Pancreas (tissue), 10 donors: ENCODE measurements around the gene MRPS12. TPM values are rescaled to one million over a fixed set of nuclear protein-coding genes. Genes with fewer than 3 reads are reported as not detected.
"Not testable (repeated sequence)": the region's sequence is repeated elsewhere in the genome, so short reads cannot be mapped to it uniquely, and the experiment has no call there.

Experiments used
- ATAC-seq, 4 donors: fragments of 200-7000 bp; cut with Tn5 transposase; one replicate each; pipeline versions ENCODE4 v1.8.0 to v1.9.1; 2020; ENCODE audit warnings: mild to moderate bottlenecking in 4 of 4, moderate library complexity in 4 of 4
- DNase-seq, 6 donors: peaks; one replicate each; pipeline ENCODE4 v3.0.0-alpha.2; 2020
- FAIRE-seq: peaks from 2 replicates; lab custom pipeline; 2012; peaks lifted over from hg19 to GRCh38; lab: Jason Lieb, UNC
- H3K27ac ChIP-seq, 4 donors: fragments of 200-600 bp; sonication (generic); 1 replicate in 3 of 4; 2 replicates in 1 of 4; pipeline versions ENCODE4 v1.5.0 to v1.8.0; 2020
- H3K27me3 ChIP-seq, 4 donors: fragments of 200-600 bp; one replicate each; pipeline ENCODE4 v1.8.0; 2021
- H3K36me3 ChIP-seq, 3 donors: fragments of 200-600 bp; sonication (generic) in 1 of 3; one replicate each; pipeline versions ENCODE4 v1.5.0 to v1.8.0; 2020 to 2021
- H3K4me1 ChIP-seq, 3 donors: fragments of 200-600 bp; one replicate each; pipeline ENCODE4 v1.8.0; 2021
- H3K4me3 ChIP-seq, 4 donors: fragments of 200-600 bp; sonication (generic) in 2 of 4; one replicate each; pipeline versions ENCODE4 v1.5.0 to v1.8.0; 2020 to 2021
- H3K9me3 ChIP-seq, 4 donors: fragments of 200-600 bp; one replicate each; pipeline ENCODE4 v1.8.0; 2021
- CTCF ChIP-seq, 4 donors: fragments of 200-600 bp; sonication (generic) in 3 of 4; IDR thresholded peaks; one replicate each; pipeline versions ENCODE4 v1.5.0 to v1.8.0; 2021; ENCODE audit warnings: antibody characterized with exemption in 4 of 4
- WGBS, 2 donors: extraction: QIAGEN DNeasy Blood & Tissue Kit; methylation state at CpG; one replicate each; pipeline ENCODE4 v1.1.7; 2013; 5-methylcytosine and 5-hydroxymethylcytosine counted together
- intact Hi-C, 3 donors: fragments of 100-400 bp; cut with DNase I; formaldehyde crosslinking; loops; one replicate each; pipeline versions ENCODE4 v1.11.1 to v1.14.2; 2022
- polyA plus RNA-seq, 2 donors: library from polyadenylated mRNA; stranded (reverse); fragments of 200-250 nt; gene quantifications; one replicate each; pipeline ENCODE4 v1.2.3, GENCODE V29; 2013
- total RNA-seq, 6 donors: library from RNA; stranded (reverse); fragmentation: NEBNext Ultra II Directional in 4 of 6; extraction: Animal tissue kit (Norgen Biotek cat#: 25700) in 4 of 6; gene quantifications; one replicate each; pipeline versions ENCODE4 v1.2.1 to v1.2.4, GENCODE V29; 2021 to 2023
- donor health status: healthy with polysubstance abuse.
- donor health status: DM: no; HTN: no; CAD: no; lungs with moderate emphysema.
- donor health status: DM: no; HTN: no; CAD: no.
- donor health status: control.
- donor health status: control.
- donor health status: Bipolar disorder and iron deficiency.
- donor health status: DM: yes; HTN: yes; CAD: no.
- donor health status: DM: no; HTN: no; CAD: no.
- donor health status: DM: no; HTN: no; CAD: no.
- donor health status: DM: yes; HTN: yes; CAD: no.

Gene MRPS12
- total and polyA plus RNA-seq, 8 donors = 9.8 to 19.5 (median 14.3) TPM

DNA sequence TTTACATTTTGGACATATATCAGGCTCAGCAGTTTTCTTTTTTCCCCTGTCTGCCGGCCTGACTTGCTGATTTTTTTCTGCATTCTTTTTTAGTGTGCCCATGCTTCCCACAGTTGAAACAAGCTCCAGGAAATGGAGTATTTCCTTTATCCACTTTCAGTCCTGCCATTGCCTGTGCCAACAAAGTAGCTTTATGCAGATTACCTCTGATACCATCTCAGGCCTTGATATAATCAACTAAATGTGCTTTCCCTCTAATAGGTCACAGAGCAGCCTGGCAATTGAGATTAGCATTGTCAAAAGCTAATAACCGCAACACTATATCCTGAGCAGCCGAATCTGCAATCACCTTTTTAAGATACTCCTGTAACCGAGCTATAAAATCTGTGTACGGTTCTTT is 9.2 kb downstream of the MRPS12 start:
- Histone ChIP-seq H3K9me3 (no peaks in the 10 kb centered on the region), H3K27ac (no peak overlapping the region), H3K4me3 (no peak overlapping the region), H3K27me3 (no peaks in the 10 kb centered on the region), H3K36me3 (no peaks in the 10 kb centered on the region), H3K4me1 (no peaks in the 10 kb centered on the region)
- ATAC-seq = no peak
- no peak for DNase-seq
- no peak for TF ChIP-seq CTCF (IDR thresholded peaks at IDR 0.05)
- intact Hi-C loops = no loop called here
- FAIRE-seq = no peak
- WGBS, 2 donors = 53 to 61% methylated on average over 5 of the region's 5 CpGs

GRCh38 chr19:38941466-38941865 is 10.7 kb downstream of the MRPS12 start:
- H3K27me3 ChIP-seq, H3K4me3 ChIP-seq, FAIRE-seq, ATAC-seq, H3K27ac ChIP-seq, H3K36me3 ChIP-seq, H3K4me1 ChIP-seq, H3K9me3 ChIP-seq, intact Hi-C loops: not testable (repeated sequence)
- DNase-seq = peak in 1 of 6 donors; percentile 2
- 80 to 88% methylated on average over 5 of the region's 5 CpGs for WGBS, 2 donors

- H3K27me3 ChIP-seq = no peaks in the 10 kb centered on the region
- intact Hi-C loops = no loop called here
- no peak overlapping the region for H3K27ac ChIP-seq
- H3K4me1 ChIP-seq = no peaks in the 10 kb centered on the region
- WGBS, 2 donors = 73 to 74% methylated on average over 2 of the region's 2 CpGs
- FAIRE-seq (no peak), DNase-seq (no peak), ATAC-seq (no peak)
- H3K4me3 ChIP-seq = no peak overlapping the region
- TF ChIP-seq CTCF (IDR thresholded peaks at IDR 0.05) = no peak
- H3K36me3 ChIP-seq = no peaks in the 10 kb centered on the region
- H3K9me3 ChIP-seq = no peaks in the 10 kb centered on the region
Observed at GRCh38 chr19:38941979-38942378, 11.2 kb downstream of the MRPS12 start.

DNA sequence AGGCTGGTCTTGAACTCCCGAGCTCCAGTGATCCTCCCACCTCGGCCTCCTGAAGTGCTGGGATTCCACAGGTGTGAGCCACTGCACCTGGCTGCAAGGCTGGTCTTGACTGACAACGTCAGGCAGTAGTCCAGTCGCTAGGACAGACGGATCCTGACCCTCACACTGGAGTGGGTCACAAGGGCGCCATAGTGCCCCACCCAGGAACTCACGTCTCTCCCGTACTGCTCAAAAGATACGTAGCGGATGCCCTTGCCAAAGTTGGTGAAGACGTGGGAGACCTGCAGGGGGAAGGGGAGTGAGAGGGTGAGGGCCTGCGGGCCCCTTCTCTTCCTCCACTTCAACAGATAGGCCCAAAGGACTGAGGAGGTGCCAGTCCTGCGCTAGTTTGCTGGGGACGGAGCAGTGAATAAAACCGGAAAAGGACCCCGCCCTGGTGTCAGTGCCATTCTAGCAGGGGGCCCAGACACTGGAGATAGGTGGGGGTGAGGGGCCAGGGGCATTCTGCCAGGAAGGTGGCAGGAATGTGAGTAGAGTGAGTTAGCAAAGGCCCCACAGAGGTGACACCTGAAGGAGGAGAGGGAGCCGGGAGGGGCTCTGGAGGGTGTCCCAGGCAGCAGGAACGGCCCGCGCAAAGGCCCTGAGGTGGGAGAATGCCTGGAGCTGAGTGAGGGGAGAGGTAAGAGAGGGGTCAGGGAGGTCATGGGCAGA is 11.9 kb downstream of the MRPS12 start:
- intact Hi-C loops = no loop called here
- no peaks in the 10 kb centered on the region for H3K9me3 ChIP-seq
- ATAC-seq (no peak), FAIRE-seq (no peak), DNase-seq (no peak)
- no peak for TF ChIP-seq CTCF (IDR thresholded peaks at IDR 0.05)
- H3K27ac ChIP-seq = no peak overlapping the region
- no peaks in the 10 kb centered on the region for H3K27me3 ChIP-seq
- no peak overlapping the region for H3K4me3 ChIP-seq
- H3K4me1 ChIP-seq = no peaks in the 10 kb centered on the region
- no peaks in the 10 kb centered on the region for H3K36me3 ChIP-seq
- WGBS, 2 donors = 80 to 81% methylated on average over 20 of the region's 20 CpGs

GRCh38 chr19:38944981-38945506 is 14.3 kb downstream of the MRPS12 start:
- Histone ChIP-seq H3K36me3 (no peaks in the 10 kb centered on the region), H3K27me3 (no peaks in the 10 kb centered on the region), H3K4me1 (peaks cover 0 to 2% (median 0%) of the 10 kb centered on the region in 3 donors), H3K4me3 (no peak overlapping the region), H3K27ac (no peak overlapping the region), H3K9me3 (no peaks in the 10 kb centered on the region)
- no peak for TF ChIP-seq CTCF (IDR thresholded peaks at IDR 0.05)
- 95 to 96% methylated on average over 11 to 12 of the region's 12 CpGs for WGBS, 2 donors
- FAIRE-seq = no peak
- peak in 1 of 6 donors; percentile 62 for DNase-seq
- intact Hi-C loops = no loop called here
- ATAC-seq = no peak
